Colon (tissue), 2 donors: ENCODE results near the gene SH3RF3.

ENCODE experiments used
- FAIRE-seq: peaks from 2 replicates; lab custom pipeline; 2012; peaks lifted over from hg19 to GRCh38; lab: Jason Lieb, UNC
- donor health status: control.
- donor health status: control.

Gene SH3RF3

DNA sequence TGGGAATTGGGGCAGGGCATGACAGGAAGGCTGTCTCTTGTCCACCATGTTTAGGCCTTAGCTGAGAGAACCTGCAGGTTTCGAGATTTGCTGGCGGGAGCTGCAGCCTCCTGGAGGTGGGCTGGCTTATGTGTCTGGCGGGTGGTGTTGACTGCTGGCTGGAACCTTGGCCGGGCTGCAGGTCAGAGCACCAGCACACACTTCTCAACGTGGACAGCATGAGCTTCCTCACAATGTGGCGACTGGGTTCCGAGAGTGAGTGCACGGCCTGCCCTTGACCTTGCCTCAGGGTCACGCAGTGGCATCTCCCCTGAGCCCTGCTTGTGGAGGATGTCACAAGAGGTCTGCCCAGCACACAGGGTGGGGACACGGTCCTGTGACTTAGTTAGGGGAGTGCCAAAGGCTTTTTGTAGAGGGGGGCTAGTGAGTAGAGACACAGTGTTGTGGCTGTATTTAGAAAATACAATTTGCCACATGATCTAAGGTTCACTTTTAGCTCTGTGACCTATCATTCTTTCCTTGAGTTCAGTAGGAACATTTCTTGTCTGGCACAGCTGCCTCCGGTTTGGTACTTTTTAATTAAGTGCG lies 350.0 kb downstream of the SH3RF3 start:
- no peak for FAIRE-seq

DNA sequence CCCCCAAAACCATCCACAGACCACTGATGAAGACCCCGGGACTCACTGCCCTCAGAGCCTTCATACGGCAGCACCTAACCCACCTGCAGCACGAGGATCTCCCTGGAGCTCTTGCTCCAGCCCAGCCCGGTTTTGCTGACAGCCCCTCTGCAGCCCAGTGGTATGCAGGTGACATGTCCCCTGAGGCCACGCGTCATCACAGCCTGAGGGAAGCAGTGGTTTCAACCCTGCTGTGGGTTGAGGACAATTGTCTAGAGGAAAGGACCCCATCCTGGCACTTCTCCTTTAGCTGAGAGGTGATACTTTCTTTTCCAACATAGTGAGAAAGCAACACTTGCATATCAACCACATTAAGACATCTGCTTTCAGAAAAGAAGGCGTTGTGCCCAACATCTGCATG lies 350.8 kb downstream of the SH3RF3 start:
- FAIRE-seq = no peak

DNA sequence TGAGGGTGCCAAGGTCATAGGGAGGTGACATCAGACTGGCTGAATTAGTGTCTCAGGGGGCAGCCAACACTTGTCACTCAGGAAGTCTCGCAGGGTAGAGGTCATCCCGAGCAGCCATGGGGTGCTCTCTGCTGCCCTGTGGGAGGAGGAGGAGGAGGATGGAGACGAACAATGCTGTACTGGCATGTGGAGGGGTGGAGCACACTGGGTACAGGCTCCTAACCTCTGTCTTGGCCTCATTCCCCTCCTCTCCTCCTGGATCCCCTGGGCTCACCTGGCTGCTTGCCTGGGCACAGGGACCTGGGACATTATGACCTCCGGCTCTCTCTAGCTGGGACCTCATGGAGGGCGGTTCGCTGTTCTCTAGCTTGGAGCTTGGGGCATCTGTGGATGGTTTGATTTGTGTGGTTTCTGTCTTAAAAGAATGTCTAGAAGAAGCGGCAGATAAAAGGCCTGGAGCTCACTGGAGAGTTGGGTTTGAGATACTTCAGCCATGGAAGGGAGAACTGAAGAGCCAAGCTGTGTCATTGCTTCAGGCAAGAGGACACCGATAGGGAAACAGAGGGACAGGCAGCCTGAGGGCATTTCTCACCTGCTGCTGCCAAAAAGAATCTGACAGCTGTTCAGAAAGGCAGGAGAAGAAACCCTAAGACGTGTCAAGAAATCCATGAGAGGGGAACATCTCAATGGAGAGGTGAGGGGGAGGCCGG lies 351.6 kb downstream of the SH3RF3 start:
- FAIRE-seq = no peak

DNA sequence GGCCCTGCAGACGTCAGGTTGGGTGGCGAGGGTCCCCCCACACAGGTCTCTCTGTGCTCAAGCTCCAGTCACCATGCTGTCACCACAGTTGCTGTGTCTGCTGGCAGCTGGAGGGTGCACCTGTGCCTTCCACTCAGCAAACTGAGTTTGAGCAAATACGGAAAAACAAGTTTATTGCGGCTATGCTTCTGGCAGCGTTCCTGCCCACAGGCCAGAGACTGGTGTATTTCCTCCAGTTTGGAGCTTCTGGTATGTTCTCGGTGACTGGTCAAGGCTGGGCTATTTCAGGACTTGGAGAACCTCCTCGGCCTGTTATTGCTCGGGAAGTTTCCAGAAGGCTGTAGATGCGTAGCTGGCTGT lies 352.2 kb downstream of the SH3RF3 start:
- no peak for FAIRE-seq

DNA sequence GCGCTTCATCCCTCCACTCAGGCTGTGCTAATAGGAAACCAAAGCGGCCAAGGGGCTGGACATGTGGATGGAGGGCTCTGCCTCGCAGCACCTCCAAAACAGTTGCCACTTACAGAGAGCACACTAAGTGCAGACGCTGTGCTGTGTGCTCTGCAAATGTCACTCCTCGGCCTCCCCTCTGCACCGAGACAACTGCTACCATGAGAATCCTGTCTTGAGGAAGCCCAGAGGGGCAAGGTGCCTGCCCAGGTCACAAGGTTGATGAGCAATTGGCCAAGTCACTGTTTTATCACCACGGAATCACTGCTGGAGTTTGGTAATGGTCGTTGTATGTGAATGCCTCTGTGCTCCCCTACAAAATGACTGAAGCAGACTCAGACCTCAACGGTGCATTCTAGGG lies 352.6 kb downstream of the SH3RF3 start:
- FAIRE-seq = no peak

DNA sequence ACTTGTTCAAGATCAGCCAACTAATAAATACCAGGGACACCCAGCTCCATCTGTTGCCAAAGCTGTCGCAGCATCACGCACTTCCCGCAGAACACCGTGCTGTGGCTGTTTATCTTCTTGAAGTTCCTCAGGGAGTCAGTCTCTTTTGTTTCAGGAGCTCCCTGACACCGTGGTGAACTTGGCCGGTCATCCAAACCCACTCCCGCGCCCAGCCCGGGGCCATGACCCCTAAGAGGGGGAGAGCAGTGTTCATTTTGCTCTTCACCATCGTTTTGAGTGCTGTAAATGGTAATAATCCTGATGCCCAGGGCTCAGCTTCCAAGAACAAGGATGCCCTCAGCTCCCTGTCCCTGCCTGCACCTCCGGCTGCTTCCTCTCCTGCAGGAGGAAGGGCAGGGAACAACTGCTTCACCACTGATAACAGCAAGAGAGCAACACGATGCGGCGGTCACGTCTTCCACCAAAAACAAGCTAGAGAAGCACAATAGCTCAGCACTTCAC lies 353.4 kb downstream of the SH3RF3 start:
- no peak for FAIRE-seq

DNA sequence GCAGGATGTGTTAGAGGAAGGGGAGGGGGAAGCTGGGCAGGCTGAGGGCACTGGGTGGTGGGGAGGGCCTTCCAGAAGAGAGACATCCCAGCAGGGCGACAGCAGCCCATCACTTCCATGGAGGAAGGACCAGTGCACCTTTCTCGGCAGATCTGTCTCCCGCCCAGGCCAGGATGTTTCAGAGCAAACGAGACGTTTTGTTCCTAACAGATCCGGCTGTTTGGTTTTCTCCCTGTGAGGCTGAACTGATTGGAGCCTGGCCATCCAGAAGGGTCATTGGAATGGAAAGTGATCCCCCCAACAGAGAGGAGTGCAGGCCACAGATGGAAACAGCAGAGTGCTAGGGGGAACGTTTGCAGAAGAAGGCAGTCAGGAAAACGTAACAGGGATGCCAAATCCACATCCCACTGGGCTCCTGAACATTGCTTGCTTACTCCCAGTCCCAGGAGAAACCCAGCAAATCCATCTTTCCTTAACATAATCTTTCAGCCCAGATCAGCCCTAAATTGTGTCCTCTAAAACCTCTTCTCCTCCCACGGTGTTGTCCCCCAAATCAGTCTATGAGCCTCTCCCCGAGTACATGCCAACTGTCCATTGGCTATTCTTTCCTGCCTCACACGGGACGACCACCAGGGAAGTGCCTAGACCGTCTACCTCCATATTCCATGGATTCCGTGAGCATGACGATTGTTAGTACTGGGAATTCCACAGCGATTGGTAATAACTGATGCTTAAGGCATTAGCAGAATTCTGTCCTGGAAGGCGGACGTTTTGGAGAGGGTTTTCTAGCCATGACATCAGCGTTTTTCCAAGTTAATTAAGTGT lies 357.9 kb downstream of the SH3RF3 start:
- FAIRE-seq = no peak

DNA sequence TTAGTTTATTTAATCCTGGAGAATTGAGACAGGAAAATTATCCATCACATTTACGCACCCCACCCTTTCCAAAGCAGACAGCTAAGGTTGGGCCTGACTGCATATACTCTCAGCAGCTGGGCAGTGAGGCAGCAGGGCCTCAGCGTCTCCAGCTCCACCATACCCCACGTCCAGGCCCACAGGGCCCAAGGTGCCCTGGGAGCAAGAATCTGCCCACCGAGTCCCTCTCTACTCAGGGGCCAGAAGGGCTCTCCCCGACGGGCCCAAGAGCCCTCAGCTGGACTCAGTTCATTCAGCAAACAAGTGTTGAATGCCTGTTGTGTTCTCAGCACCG lies 358.5 kb downstream of the SH3RF3 start:
- no peak for FAIRE-seq

DNA sequence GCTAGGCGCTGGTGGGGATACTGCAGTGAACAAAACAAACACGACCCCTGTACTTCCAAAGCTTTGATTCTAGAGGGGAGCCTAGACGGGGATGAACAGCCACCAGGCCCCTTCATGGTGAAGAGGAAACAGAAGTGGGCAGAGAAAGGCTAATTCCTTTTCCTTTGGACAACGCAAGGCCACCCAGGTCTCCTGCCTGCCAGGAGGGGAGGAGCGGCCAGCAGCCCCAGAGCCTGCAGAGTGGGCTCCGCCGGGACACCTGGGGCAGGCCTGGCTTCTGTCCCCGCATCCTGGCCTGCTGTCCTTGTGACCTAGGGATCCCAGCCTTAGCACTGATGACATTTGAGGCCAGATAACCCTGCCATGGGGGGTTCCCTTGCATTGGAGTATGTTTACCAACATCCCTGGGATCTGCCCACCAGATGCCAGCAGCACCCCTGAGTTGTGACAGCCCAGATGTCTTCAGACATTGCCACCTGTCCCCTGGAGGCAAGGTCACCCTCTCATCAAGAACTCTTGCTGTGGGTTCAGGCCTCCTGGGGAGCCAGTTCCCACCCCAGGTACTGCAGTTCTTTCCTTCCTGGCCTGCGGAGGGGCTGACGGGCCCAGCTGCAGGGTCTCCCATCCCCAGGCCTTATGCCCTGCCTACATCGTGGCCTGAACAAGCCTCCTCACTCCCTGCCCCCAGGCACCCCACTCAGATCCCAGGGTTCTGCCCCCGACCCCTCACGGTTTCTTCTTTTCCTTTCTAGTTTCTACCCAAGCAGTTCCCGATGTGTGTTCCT lies 359.1 kb downstream of the SH3RF3 start:
- no peak for FAIRE-seq

DNA sequence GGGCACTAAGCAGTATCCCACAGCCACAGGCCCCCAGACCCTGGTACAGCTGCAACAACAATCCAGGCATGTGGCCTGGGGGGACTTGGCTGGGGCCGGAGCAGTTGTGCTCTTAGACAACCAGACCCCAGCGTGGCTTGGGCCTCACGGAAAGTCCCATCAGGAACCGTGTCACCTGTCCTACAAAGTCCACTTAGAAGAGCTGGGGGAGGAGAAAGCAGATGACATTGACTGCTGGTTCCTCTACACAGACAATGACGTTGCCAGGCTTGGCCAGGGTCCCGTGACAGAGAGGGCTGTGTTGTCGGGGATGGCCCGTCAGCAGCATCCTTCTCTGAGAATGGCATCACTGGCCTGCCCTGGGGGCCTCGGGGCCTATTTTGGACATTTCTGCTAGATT lies 360.3 kb downstream of the SH3RF3 start:
- FAIRE-seq = no peak

DNA sequence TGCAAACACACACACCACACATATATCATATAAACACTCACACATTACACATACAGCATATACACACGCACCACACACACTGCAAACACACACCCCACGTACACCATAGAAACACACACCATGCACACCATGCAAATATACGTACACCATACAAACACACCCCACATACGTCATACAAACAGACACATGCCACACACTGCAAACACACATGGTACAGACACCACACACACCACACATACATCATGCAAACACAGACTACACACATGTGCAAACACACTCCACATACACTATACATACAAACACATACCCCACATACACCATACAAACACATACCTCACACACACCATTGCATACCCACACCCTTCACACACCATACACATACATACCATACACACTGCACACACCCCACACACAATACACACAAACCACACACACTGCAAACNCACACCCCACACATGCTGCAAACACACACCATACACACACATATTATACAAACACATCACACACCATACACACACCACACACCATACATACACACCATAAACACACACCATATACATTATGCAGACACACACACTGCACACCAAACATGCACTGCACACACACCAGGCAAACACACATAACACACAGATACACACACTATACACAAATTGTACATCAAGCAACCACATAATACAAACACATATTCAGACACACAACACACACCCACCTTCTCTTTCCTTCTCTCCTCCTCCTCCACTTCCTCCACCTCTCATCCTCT lies 364.4 kb downstream of the SH3RF3 start:
- no peak for FAIRE-seq

DNA sequence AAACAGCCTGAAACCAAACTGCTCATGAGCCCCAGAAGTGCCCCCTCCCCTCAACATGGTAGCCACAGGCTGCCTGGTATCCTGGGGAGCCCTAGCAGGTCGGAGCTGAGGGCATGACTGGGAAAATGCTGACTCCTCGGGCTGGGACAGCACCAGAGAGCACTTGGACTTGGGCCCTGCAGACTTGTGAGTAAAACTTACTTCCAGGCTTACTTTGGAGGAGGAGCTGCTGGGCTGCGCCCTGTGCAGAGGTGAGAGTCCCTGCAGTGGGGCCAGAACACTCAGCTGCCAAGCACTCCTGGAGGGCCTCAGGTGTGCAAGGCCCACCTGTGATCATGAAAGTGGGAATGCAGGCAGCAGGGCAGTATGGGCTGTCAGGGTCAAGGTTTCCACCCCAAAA lies 365.3 kb downstream of the SH3RF3 start:
- no peak for FAIRE-seq

DNA sequence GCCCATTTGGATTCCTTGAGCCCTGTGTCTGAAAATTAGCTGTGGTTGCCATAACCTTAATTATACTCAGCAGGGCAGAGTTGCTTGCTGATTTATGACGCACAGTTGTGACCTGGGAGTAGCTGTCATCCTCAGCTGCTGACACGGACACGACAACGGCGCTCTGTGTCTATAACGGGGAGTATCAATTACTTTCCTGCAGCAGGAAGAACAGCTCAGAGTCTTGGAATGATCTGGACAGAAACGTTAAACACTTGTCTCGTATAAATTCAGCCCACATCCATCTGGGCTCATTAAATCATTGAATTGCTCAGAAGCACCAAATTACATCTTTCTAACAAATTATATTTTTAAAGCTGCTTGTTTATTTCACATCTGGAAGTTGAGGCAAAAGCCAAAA lies 368.5 kb downstream of the SH3RF3 start:
- no peak for FAIRE-seq

DNA sequence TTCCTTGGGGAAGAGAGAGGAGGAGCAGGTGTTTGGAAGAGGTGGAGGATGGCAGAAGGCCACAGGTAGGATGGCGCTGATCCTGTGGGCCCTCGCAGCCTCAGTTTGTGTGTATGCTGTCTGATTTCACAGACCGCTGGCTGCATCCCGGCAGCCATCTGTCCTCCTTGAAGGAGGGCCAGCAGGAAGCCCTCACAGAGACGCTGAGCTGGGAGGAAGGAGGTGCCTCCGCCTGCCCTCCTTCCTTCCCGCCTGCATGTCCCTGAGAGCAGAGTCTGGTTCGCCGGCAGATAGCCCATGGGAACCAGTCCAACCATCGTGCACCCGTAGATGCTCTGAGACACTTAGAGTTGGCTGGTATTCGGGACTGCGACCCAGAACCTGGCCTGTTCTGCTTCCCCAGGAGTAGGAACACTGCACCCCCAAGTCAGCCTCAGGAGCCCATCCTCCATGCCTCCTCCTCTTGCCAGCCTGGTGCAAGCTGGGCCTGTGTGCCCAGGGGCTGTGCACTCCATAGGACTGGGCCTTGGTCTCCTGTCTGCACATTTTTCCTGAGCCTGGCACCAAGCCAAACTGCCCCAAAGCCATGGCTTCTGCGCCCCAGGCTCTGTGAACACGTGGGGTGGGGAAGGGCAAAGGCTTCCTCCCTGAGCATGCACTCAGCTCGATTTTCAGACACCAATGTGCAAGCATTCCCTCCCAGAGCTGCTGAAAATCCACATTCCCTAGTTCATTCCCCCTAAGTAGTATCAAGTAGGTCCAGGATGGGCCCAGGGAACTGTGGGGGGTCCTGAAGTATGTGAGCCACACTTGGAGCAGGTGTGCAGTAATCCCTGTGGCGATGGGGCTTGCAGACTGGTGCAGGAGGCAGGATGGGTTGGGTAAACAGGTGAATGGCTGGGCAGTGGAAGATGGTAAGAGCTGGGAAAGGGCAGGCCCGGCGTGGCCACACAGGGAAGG lies 369.2 kb downstream of the SH3RF3 start:
- no peak for FAIRE-seq

DNA sequence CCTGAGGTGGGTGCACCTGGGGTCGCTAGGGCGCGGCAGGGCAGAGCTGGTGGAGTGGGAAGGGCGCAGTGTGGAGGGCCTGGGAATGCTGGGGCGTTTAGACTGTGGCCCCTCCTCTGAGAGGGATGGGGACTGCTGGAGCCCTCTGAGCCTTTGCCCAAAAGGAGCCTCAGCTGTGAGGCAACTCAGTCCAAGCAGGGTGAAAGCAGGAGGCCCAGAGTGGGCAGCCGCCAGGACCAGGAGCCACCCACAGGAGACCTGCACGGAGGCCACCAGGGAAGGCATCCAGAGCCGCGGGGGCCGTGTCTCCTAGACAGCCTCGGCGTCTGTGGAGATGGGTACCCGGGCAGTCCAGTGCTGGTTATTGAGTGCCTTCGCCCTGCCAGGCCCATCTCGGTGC lies 369.9 kb downstream of the SH3RF3 start:
- no peak for FAIRE-seq

DNA sequence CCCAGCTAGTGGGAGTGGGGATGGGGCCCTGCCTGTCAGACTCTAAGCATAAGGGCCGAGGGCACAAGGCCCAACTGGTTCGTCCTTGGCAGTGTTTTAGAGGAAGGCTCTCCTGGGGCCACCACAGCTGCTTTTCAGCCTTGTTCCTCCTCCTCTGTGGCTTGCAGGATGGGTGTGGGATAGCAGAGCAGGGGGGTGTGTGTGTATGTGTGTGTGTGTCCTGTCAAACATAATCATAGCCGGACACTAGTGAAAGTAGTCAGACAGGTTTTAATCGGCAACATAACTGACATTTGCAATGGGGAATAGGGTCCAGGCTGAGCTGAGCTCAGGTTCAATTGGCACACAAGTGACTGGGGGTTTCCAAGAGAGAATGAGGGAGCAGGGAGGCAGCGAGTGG lies 370.6 kb downstream of the SH3RF3 start:
- FAIRE-seq = no peak

DNA sequence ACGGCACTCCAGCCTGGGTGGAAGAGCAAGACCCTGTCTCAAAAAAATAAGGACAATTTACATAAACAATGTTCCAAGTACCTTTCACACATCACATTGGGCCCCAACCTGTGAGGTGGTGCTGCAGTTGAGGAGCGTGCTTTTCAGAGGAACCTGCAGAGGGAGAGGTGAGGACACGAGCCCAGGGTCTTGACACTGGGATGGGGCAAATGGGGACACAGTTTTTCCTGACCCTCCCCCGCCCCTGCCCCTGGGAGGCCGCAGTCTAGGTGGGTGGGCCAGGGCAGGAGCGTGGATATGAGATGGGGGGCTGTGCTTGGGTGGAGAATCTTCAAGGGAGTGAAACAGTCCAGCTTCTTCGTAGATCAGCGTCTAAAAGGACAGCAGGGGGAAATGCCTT lies 371.9 kb downstream of the SH3RF3 start:
- no peak for FAIRE-seq

DNA sequence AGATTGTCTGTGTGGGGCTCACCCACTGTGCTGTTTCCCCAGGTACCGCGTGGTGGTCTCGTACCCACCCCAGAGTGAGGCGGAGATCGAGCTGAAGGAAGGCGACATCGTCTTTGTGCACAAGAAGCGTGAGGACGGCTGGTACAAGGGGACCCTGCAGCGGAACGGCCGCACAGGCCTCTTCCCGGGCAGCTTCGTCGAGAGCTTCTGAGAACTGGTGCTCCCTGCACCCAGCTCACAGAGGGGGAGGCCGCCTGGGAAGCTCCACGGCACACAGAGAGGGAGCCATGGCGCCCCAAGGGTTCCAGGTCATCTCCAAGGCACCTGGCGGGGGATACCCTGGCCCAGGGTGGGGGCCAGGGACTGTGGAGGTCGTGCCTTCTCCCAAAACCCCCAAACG lies 372.5 kb downstream of the SH3RF3 start:
- no peak for FAIRE-seq

DNA sequence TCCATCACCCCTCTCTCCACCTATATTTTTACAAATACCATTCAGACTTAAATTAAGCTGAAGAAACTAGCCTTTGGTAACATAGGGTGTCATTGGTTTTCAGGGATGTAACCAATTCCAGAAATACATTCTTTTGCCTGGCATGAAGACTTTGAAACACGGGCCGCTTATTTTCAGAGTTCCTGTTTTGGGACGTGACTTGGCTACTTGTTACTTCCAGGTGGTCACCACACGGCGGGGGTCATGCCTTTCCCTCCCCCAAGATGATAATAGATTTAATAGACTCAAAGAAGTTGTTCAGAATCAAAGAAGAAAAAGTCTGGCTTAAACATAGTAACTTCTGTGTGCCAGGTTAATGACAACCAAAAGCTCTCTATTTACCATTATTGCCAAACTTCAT lies 374.2 kb downstream of the SH3RF3 start:
- no peak for FAIRE-seq

DNA sequence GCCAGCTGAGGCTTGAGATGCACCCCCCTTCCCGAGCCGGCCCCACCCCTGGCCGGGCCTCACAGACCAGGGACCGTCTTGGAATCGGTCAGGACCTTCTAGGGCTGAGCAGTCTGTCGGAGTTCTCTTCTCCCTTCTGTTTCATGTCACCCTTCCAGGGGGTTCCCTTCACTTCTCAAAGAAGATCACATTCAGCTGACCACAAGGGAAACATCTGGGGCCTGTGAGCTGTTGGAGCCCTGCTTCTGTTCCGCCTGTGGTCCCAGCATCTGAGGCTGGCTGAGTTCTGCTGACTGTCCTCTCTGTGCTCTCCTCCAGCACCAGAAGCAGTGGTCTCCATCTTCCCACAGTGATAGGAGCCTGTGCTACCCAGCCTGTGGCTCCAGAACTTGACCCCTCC lies 378.2 kb downstream of the SH3RF3 start:
- no peak for FAIRE-seq

DNA sequence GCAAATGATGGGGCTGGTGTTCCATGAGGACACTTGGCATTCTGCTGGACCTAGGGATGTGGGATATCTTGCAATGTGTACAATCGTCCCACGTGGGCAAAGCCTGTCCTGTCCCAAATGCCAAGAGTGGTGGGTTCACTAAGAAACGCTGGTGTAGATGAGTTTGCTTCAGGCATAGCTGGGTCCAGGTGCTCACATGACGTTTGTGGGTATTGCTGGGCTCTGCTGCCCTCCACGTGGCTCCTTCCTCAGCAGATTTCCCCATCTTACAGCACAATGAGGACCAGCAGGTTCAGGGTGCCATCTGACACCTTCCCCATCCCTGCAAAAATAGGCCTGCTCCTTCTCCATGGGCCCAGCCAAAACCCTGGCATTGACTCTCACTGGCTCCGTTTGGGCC lies 378.8 kb downstream of the SH3RF3 start:
- FAIRE-seq = no peak
